GM08714 (cell line): Measurements from ENCODE around the gene TMC4.
A peak's percentile ranks its signal among the peaks of the same experiment; 100 is the strongest.
"Not testable (repeated sequence)": the region's sequence is repeated elsewhere in the genome, so short reads cannot be mapped to it uniquely, and the experiment has no call there.

Experiments used
- H3K4me3 ChIP-seq: fragments of 200-500 bp; sonication (Bioruptor generic); 2 replicates; pipeline ENCODE4 v1.5.1; 2014; ENCODE audit warnings: mild to moderate bottlenecking, low read length, inconsistent platforms
- ZNF274 ChIP-seq: IDR thresholded peaks from 2 replicates; pipeline ENCODE4 v1.6.1; 2012; ENCODE audit warnings: mild to moderate bottlenecking, low read depth, low read length

Gene TMC4

DNA sequence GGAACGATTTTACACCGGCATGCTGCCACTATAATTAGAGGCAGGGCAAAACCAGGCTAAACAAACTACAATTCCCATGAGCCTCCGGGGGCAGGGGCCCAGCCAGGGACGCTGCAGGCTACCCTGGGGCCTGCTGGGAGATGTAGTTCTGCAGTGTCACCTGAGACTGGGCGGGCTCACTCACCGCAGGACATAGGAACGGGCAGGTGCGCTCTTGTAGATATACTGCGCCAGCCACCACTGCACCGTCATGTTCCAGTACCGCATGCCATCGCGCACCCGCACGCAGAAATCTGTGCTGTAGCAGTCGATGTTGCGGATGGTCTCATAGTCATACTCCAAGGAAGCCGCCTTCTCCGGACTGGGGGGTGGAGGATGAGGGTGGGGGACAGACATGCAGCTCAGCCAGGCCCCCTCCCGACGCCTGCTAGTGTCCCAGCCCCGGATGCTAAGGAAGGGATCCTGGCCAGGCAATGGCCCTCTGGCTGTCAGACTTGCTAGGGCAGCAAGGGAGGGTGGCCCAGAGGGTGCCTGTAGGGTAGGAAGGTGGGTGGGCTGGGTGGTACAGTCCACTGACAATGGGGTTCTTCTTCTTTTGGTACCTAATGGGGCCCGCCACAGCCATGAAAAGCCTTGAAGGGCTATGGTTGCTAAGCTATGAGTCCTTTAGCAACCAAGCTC, 5.8 kb upstream of the TMC4 start:
- H3K4me3 ChIP-seq = no peak overlapping the region

DNA sequence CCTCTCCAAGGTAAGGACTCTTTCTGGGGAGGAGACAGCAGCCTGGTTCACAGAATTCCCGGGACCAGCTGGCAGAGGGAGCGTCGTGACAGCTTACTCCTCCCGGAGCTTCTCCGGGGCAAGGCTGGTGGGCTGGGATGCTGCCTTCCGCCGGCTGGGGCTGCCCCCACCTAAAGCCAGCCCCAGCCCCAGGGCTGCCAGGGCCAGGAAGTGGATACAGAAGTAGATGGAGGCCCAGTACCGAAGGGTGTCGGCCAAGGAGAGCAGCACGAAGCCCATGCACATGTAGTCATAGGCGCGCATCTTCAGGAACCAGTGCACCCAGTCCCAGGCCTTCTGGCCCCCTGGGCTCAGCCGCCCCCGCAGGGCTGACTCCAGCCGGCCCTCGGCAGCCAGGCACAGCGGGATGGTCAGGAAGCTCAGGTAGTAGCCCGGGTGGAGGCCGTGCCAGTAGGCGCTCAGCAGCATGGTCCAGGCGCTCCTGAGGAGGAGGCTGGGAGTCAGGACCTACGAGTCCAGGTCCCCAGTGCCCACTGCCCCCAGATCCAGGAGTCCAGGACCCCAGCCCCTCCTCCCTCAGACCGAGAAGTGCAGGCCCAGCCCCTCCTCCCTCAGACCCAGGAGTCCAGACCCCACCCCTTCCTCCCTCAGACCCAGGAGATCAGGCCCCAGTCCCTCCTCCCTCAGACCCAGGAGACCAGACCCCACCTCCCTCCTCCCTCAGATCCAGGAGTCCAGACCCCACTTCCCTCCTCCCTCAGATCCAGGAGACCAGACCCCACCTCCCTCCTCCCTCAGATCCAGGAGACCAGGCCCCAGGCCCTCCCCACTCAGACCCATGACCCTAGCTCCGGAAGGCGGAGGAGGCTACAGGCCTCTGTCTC, 1.2 kb upstream of the TMC4 start:
- TF ChIP-seq ZNF274 = no peak
- no peak overlapping the region for H3K4me3 ChIP-seq

More for the DNA sequence above, 5.8 kb upstream of the TMC4 start:
- TF ChIP-seq ZNF274 = no peak

DNA sequence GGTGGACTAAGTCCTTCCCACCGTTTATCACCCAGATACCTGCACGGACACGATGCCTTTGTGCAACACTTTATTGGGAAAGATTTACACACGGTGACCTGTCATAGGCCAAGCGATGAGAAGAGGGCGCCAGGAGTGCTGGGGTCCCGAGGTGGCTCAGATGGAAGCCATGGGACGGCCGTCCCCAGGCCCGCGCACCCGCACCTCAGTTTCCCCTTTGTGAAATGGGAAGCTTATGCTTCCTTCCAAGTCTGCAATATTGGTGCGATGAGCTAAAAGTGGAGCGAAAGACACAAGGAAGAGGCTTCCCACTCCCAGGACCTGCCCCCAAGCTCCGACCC, 369 bp upstream of the TMC4 start:
- no peak overlapping the region for H3K4me3 ChIP-seq
- TF ChIP-seq ZNF274 = no peak

- not testable (repeated sequence) for H3K4me3 ChIP-seq
These were observed 1.1 kb downstream of the TMC4 start for GRCh38 chr19:54171736-54172431.

DNA sequence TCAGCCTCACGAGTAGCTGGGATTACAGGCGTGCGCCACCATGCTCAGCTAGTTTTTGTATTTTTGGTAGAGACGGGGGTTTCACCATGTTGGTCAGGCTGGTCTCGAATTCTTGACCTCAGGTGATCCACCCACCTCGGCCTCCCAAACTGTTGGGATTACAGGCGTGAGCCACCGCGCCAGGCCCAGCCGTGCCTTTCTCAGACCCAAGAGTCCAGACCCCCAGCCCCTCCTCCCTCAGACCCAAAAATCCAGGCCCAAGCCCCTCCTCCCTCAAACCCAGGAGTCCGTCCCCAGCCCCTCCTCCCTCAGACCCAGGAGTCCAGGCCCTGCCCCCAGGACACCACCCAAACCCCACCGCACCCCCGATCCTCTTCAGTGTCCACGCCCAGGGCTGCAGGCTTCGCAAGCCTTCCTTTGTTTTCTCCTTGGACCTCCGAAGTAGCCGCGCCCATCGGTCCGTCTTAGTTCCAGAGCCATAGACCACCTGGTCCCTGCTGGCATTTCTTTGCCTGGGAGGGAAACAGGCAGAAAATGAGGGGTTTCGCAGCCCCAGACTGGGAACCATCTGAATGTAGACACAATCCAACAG, 3.7 kb downstream of the TMC4 start:
- TF ChIP-seq ZNF274 = no peak
- H3K4me3 ChIP-seq = no peak overlapping the region

DNA sequence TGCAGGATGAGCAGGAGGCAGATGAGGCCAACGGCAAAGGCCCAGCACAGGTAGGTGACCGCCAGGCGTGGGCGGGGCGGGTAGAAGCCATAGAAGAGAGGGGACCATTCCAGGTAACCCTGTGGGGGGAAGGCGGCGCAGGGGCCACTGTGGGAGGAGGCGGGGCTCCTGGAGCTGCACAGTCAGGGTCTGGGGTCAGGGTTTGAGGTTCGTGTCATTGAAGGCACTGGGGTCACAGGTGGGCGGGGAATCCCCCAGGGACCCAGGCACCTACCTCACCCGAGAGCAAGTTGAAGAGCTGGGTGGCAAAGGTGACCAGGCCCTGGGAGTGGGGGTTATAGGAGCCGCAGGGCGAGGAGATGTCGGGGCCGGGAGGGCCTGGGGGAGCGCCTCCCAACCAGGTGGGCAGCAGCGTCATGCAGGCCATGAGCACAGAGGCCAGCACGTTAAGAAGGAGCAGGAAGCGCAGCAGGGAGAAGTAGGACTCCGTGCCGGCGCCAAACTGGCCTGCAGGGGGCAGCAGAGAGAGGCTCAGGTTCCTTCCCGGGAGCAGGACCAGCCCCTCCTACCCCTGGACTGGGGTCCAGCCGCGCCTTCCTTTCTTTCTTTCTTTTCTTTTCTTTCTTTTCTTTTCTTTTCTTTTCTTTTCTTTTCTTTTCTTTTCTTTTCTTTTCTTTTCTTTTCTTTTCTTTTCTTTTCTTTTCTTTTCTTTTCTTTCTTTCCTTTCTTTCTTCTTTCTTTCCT, 4.6 kb downstream of the TMC4 start:
- no peak overlapping the region for H3K4me3 ChIP-seq
- TF ChIP-seq ZNF274 = no peak

DNA sequence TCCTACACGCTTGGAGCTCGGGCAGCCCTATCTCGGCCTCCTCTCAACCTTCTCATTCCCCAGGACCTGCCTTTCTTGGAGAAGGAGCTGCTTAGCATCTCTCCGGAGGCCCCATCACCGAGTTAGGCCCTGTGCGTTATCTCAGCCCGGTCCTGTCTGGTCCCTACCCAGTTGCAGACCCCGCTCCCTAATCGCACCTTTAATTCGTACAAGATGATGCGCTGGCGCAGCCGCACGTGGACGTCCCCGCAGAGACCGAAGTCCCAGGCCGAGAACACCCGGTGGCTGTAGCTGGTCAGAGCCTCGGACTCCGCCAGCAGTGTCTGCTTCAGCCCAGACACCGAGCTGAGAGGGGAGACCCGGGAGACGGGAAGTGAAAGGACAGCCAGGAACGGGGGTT, 7.7 kb downstream of the TMC4 start:
- H3K4me3 ChIP-seq = no peak overlapping the region
- no peak for TF ChIP-seq ZNF274

DNA sequence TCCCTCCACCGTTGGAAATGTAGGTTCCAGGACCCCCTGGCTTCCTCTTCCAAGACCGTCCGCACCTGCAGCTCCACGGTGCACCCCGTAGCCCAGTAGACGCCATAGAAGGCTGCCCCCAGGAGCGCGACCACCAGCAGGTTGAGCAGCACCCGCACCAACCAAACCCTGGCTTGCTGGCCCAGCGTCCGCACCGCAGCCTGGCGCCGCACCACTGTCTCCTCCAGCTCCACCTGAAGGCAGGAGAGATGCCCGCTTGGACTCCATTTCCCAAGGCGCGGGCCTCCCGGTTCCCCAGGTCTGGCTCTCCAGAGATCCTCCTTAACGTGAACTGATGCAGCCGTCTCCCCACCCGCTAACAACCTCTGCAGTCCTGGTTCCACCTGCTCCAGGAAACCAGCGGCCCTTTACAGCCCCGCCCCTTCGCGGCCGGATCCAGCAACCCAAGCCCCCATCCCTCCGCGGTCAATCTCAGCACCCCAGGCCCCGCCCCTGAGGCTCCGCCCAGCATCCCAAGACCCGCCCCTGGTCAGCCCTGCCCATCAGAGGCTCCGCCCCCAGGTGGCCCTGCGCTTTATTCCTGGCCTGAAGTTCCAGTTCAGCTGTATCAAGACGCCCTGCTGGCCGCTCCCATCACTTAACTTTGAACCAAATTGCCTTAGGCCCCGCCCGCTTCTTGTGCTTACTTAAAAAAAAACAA, 8.4 kb downstream of the TMC4 start:
- no peak overlapping the region for H3K4me3 ChIP-seq
- TF ChIP-seq ZNF274 = no peak

GRCh38 chr19:54162884-54163283, 10.1 kb downstream of the TMC4 start:
- no peak for TF ChIP-seq ZNF274
- peak overlapping the region; percentile 29; the same call in 1 of the 2 replicates for H3K4me3 ChIP-seq

- peak overlapping the region; percentile 29; the same call in 1 of the 2 replicates for H3K4me3 ChIP-seq
- TF ChIP-seq ZNF274 = no peak
These were observed 10.6 kb downstream of the TMC4 start for GRCh38 chr19:54162241-54162805.

GRCh38 chr19:54160854-54161253, 12.1 kb downstream of the TMC4 start:
- TF ChIP-seq ZNF274 = no peak
- H3K4me3 ChIP-seq = peak overlapping the region; percentile 66; the same call in 1 of the 2 replicates

- TF ChIP-seq ZNF274 = no peak
- H3K4me3 ChIP-seq = peak overlapping the region; percentile 66
These were observed 12.7 kb downstream of the TMC4 start for GRCh38 chr19:54160182-54160811.
